ENCODE results near the gene EMP1. TPM values are rescaled to one million over a fixed set of nuclear protein-coding genes. Genes with fewer than 3 reads are reported as not detected.

The EMP1 gene
- total RNA-seq, 1 experiment from 2014 or later = 0.63 TPM

GRCh38 chr12:13199592-13199991 lies 3.1 kb downstream of the EMP1 start:
- Histone ChIP-seq H3K27ac (ENCODE audit: insufficient read length, low read depth, low read length) (no peak overlapping the region), H3K56ac (ENCODE audit: insufficient read length, low read depth, low read length) (no peak overlapping the region), H4K91ac (ENCODE audit: insufficient read length, low read depth, low read length) (no peak overlapping the region), H2BK15ac (ENCODE audit: low read depth, low read length) (no peak overlapping the region), H3K14ac (ENCODE audit: insufficient read depth, low read length) (no peak overlapping the region), H3K4ac (ENCODE audit: low read depth, low read length) (no peak overlapping the region), H3K27me3 (ENCODE audit: insufficient read depth, low read length) (no peaks in the 10 kb centered on the region), H2BK20ac (ENCODE audit: low read depth, low read length, poor library complexity, severe bottlenecking) (no peak overlapping the region), H4K8ac (replicated peaks; ENCODE audit: insufficient read length, low read depth, low read length) (no peak overlapping the region), H3K4me1 (ENCODE audit: insufficient read depth, low read length) (peaks cover 14% of the 10 kb centered on the region), H3K9me3 (ENCODE audit: control insufficient read depth, low read depth, low read length) (no peaks in the 10 kb centered on the region), H4K20me1 (ENCODE audit: control insufficient read depth, insufficient read depth, insufficient read length) (no peaks in the 10 kb centered on the region), H2BK5ac (ENCODE audit: insufficient read length, low read length) (no peak overlapping the region), H3K79me2 (ENCODE audit: insufficient read depth, low read length) (no peaks in the 10 kb centered on the region), H3K79me1 (ENCODE audit: insufficient read depth, low read depth, low read length, poor library complexity, severe bottlenecking) (no peaks in the 10 kb centered on the region), H3K18ac (ENCODE audit: insufficient read length, low read depth, low read length) (no peak overlapping the region), H3K23ac (ENCODE audit: insufficient read length, low read depth, low read length) (no peak overlapping the region), H3K9ac (ENCODE audit: extremely low read depth, insufficient read length, low read length) (no peak overlapping the region), H3K23me2 (ENCODE audit: insufficient read length, low read depth, low read length, poor library complexity, severe bottlenecking) (no peaks in the 10 kb centered on the region), H2BK12ac (ENCODE audit: insufficient read length, low read depth, low read length) (no peak overlapping the region), H2AFZ (ENCODE audit: low read length) (no peak overlapping the region), H2AK5ac (ENCODE audit: insufficient read length, low read length) (no peak overlapping the region), H4K5ac (ENCODE audit: insufficient read length, low read depth, low read length) (no peak overlapping the region), H2BK120ac (ENCODE audit: low read depth, low read length, poor library complexity, severe bottlenecking) (no peak overlapping the region), H3T11ph (ENCODE audit: low read length) (no peak overlapping the region), H3K4me2 (ENCODE audit: insufficient read depth, insufficient read length, low read length) (no peak overlapping the region)
- WGBS (ENCODE audit: extremely low coverage, insufficient read length, low lambda C conversion rate) = 100% methylated on average over 1 of the region's 2 CpGs
- Mint-ChIP-seq H3K36me3 (ENCODE audit: insufficient read depth in 1 of 3, low read depth in 3 of 3) (no peaks in the 10 kb centered on the region; a peak in 1 of 7 replicates), H3K9me3 (no peaks in the 10 kb centered on the region), H3K27me3 (ENCODE audit: low read depth) (peaks cover 19% of the 10 kb centered on the region), H3K27ac (no peak overlapping the region), H3K4me1 (peaks cover 46 to 59% of the 10 kb centered on the region in 2 experiments), H3K4me3 (no peak overlapping the region)
- DNase-seq = no peak
- TF ChIP-seq, protein P1, sequence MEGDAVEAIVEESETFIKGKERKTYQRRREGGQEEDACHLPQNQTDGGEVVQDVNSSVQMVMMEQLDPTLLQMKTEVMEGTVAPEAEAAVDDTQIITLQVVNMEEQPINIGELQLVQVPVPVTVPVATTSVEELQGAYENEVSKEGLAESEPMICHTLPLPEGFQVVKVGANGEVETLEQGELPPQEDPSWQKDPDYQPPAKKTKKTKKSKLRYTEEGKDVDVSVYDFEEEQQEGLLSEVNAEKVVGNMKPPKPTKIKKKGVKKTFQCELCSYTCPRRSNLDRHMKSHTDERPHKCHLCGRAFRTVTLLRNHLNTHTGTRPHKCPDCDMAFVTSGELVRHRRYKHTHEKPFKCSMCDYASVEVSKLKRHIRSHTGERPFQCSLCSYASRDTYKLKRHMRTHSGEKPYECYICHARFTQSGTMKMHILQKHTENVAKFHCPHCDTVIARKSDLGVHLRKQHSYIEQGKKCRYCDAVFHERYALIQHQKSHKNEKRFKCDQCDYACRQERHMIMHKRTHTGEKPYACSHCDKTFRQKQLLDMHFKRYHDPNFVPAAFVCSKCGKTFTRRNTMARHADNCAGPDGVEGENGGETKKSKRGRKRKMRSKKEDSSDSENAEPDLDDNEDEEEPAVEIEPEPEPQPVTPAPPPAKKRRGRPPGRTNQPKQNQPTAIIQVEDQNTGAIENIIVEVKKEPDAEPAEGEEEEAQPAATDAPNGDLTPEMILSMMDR (conservative IDR thresholded peaks at IDR 0.05) = no peak

Data from H9 (cell line).